ENCODE data around the gene SLIT3.

SLIT3 gene

GRCh38 chr5:169099801-169100734 lies 200.9 kb downstream of the SLIT3 start:
- DNase-seq, result no peak

- no peak for DNase-seq
Observed at GRCh38 chr5:169098331-169099121, 202.4 kb downstream of the SLIT3 start.

DNA sequence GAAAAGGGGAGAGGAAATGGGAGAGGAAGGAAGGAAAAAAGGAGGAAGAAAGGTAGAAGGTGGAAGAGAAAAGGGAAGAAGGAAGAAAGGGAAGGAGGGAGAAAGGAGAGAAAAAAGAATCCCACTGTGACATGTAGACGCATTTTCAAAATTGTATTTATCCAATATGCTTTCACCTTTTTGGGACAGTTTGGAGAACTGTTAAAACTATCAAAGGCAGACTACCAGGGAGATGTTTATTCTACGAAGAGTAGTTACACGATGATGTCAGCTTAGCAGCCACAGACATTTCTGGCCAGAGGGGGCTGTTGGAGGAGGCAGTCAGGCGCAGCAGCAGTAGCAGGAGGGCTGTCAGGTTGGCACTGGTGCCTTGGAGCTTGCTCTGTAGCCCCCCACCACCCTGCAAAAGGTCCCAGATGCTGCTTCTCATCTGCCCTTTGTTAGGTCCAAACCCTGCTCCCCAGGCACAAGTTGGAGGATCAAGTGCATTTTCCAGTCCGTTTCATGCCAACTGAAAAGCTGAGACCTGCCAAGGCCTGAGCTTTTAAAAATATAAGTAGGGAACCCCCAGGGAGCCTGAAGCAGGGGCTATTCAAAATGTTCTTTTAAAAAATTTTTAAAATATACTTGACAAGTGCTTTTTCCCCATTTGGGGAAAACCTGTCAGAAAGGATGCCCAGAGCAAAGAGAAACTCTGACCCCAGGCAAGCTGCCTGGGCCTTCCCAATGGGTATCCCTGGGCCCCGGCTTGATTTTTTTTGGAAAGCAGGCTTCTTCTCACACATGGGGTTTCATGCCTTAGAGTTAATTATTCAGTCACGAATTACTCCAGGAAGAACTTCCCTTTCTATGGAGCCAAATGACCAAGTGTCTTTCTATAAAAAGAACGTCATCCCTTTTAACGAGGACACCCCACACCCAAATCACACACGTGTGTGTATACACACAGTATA lies 203.3 kb downstream of the SLIT3 start:
- no peak for DNase-seq

DNA sequence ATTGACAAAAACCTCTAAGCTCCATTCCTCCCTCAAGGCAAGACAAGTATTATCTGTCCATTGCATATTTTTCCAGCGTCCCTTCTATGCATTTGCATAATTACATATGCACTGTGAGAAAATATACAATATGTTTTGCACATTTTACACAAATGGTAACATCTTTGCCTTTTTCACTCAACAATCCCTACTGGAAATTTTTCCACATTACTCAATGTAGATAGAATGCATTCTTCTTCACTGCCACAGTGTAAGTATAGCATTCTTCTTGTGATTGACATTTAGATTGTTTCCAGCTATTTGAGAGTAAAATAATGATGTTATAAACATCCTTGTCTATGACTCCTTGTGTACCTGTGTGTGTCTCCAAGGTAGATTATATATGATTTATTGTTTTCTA lies 205.0 kb downstream of the SLIT3 start:
- DNase-seq, result no peak

- DNase-seq, result no peak
Observed at GRCh38 chr5:169095410-169095960, 205.5 kb downstream of the SLIT3 start.

DNA sequence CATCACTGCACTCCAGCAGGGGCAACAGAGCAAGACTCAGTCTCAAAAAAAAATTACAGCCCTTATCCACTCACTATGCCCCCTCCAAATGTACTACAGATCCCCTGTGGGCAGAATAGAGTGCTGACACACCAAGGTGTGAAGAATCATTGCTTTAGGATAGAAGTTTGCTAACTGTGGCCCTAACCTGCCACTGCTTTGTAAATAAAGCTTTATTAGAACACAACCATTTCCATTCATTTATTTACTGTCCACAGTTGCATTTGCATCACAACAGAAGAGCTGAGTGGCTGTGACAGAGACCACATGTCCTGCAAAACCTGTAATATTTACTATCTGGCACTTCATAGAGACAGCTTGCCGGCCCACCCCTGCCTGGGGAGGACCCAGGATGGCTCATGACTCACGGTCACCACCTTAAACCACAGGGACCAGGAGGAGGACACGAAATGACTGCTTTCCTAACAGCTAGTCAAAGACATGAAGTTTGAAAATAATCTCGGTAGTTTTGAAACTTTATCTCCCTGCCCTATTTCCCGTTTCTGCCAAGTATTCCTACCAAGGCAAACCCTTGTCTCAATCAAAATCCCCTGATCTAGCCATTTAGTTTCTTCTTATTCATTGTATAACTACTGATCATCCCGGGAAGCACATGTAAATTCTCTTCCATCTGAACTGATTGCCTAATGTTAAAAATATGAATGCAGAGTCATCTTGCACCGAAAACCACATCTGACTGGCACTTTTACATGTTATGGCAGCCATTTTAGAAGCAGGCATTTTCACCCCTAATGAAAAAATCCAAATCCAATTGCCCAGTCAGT lies 206.1 kb downstream of the SLIT3 start:
- no peak for DNase-seq

- DNase-seq, result no peak
Observed at GRCh38 chr5:169091396-169091980, 209.5 kb downstream of the SLIT3 start.

DNA sequence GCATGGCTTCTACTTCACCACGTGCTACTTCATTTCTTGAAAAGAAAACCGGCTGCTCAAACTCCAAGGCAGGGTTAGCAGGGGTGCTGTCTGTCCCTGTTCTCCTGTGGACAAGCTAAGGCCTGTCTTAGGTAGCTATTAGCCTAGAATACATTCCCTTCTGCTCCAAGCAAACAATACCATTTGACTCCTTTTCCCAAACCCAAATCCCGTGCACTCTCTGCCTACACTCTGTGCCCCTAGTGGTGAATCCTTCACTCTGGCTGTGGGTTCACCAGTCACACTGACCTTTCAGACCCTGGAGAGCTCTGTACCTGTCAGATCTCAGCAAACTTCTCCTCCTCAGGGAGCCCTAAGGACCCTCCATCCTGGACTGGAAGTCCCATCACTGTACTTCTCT lies 211.6 kb downstream of the SLIT3 start:
- no peak for DNase-seq

DNA sequence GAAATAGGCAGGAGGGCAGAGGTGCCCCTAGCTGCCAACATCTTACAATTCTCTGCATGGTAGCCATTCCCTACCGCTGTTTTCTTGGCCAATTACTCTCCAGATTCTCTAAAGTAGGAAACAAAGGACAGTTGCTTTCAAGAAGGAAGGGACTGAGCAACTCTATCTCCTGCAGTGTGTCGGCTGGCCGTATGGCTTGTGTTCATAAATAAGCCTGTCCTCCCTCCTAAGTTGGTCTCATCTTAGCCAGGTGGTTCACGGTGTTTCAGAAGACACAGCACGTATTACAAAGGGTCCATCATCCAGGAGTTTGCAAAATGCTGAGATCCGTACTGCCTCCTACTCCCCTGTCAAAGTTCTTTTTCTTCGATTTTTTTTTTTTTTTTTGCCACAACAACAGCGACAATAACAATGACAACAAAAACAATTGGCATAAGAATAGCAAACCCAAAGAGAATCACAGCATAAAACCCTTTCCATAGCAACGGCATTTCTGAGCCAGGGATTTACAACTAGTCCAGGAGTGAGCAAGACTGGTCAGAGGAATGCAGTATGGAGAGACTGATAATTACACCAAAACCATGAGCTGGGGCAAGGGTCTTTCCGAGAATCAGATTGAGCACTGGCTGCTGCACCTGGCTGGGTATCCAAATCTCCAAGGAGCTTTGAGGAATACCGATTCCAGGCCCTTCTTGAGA lies 212.8 kb downstream of the SLIT3 start:
- no peak for DNase-seq

DNA sequence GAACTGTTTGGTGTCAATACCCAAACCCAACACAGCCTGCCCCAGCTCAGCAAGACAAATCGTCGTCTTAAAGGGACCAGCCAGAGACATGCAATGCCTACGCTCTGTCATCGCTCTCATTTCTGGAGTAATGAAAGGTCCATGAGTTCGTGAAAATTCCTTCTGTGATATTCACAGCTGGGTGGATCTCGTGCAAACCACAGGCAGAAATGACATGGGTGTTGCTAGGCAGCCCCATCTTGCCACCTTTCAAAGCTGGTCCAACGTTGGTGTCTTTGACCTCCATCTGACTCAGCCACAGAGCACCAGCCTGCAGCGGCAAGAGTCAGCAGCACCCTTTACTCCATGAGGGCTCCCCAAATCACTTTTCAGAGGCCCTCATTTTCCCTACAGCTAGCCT lies 215.3 kb downstream of the SLIT3 start:
- no peak for DNase-seq

GRCh38 chr5:169085212-169085611 lies 215.7 kb downstream of the SLIT3 start:
- DNase-seq, result no peak

DNA sequence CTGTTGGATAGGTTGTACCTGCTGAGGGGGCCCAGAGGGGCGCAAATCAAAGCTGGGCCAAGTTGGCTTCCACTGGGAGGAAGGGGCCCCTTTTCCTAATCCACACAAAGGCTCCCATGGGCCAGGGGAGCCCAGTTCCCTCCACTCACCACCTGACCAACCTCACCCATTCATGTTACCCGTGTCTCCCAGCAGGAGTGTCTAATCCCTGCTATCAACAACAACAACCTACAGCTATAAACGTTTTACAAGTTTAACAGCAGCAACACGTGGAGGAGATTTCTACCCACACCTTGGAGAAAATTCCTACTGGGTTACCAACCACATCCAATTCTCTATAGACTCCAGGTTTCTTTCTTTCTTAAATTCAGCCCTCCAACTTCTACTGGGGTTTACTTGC lies 216.2 kb downstream of the SLIT3 start:
- no peak for DNase-seq

- DNase-seq, result no peak
Observed at GRCh38 chr5:169083394-169084018, 217.4 kb downstream of the SLIT3 start.

DNA sequence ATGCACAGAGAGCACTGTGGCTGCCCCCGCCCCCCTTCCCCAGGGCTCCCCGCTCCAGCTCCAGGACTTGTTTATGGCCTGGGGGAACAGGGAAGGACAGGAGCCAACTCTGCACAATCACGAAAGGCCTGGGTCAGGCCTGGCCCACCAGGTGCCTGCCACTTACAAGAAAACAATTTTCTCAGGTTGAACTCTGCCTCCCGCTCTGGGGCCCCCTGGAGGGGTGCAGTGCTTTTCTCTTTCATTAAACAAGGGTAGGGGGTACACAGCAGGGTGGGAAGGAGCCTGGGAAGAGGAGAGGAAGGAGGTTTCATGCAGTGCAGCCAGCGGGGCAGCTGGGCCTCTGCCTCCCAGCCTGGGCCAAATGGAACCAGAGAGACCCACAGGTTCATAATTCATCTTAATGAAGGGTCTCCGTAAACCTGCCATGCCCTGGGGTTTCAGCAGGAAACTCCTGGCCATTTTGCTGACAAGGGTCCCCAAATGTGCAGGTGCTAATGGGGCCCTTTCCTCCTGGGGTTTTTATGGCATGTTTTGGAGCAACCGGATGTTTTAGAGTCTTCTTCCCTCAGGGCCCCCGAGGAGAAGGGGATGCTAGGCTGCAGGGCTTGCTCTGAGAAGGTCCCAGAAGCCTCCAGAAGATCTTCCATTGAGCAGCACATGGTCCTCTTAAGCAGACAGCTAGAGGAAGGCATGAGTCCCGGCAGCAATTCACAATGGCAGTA lies 219.8 kb downstream of the SLIT3 start:
- DNase-seq, result no peak

GRCh38 chr5:169080448-169080911 lies 220.5 kb downstream of the SLIT3 start:
- no peak for DNase-seq

DNA sequence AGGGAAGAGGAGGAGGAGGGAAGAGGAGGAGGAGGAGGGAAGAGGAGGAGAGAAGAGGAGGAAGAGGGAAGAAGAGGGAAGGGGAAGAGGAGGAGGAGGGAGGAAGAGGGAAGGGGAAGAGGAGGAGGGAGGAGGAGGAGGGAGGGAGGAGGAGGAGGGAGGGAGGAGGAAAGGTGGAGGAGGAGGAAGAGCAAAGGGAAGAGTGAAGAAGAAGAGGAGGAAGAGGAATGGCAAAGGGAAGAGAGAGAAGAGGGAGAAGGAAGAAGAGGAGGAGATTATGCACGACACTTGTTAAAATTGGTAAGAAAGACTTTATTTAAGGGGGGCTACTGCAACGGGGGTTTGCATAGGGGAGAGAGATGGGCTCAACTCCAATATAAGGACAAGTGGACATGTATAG lies 221.2 kb downstream of the SLIT3 start:
- no peak for DNase-seq

DNA sequence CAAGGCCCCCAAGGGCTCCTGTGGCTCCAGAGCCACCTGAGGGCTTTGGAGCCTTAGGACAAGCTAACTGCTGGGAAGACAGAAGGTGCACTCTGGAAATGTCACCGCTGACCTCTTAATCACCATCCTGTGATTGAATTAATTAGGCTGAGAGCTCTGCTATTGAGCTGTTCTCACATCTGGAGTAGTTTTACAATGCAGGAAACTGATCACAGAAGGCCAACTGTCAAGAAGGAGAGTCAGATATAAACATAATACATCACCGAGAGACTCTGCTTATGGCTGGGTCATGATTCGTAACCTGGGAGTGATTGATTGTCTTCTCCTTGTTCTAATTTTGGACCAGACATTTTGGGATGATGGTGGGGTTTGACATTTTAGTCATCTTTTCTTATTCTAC lies 226.1 kb downstream of the SLIT3 start:
- DNase-seq, result no peak

DNA sequence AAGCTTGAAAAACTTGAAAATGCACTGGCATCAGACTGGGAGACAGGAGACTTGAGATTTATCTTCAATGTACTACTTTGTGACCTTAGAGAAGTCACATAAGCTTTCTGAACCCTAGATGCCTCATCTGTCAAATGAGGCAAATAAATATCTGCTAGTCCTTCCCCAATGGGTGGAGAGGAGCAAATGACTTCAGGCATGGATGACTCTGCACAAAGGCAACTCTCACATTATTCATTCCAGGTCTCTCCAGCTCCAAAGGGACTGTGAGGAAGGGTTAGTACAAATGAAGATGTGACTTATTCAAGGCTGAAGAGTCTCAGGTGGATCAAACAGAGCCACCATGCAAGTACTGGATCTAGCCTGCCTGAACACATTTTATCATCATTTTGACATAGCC lies 228.7 kb downstream of the SLIT3 start:
- no peak for DNase-seq

DNA sequence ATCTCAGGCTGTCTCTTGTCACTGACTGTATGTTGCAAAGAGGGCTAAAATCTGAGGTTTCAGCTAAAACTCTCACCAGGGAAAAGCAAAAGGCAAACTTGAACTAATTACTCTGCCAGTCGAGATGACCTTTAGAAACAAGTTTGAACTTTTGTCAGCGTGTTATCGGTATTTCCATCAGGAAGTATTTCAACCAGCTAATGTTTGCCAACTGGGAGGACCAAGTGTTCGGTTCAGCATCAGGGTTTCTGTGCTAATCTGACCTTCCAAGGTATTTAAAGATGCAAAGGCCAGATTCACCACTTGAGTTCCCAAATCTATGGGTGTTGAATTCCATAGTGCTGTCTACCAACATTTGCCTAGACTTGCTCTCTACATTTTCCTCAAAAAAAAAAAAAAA lies 230.5 kb downstream of the SLIT3 start:
- DNase-seq, result no peak

All from NCI-H1417 treated with DMSO at 0.1 percent for 48 hours (cell line).